ENCODE measurements around the gene RTL1. TPM values are rescaled to one million over a fixed set of nuclear protein-coding genes. Genes with fewer than 3 reads are reported as not detected.

Gene RTL1
- total and polyA plus RNA-seq, 2 of the 13 experiments (the other 11 are each of a cell fraction or from before 2014, with no cell fraction given), result not detected

DNA sequence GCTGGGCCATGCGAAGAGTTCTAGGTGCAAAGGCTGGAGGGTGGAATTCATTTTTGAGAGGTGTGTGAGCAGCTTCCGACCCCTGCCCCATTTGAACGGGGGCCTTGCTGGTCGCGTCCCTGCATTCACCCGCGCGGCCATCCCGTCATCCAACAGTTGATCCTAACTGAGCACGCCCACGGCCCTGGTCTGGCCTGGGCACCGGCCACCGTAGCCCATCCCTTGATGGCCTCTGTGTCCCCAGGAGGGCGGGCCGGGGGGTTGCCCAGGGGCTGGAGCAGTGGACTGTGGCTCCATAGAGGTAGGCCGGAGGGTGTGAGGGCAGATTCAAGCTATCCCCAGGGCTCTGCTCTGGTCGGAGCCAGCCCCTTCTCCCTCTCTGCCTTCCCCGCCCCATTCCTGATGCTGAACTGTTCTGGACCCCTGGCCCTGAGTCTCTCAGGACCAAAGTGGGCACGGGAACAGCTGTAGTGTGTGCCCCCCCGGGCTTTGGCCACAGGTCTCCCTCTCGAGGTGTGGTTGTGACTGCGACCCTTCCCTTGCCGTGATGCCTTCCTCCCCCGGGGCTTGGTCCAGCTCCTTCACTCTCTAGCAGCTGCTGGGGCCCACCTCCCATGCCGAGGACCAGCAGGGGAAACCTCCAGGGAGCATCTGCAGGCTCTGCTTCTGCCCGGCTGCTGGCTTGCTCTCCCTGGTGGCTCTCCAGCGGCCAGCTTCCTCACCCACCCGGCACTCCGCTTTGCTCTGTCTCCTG lies 68.6 kb downstream of the RTL1 start (continued):
- TF ChIP-seq MIER3 (CRISPR knock-in tag; IDR thresholded peaks at IDR 0.05; ENCODE audit: borderline replicate concordance) (no peak), ELF4 (CRISPR knock-in tag; IDR thresholded peaks at IDR 0.05; ENCODE audit: borderline replicate concordance) (no peak), HOXA7 (CRISPR knock-in tag; IDR thresholded peaks at IDR 0.05) (no peak), POLR2G (IDR thresholded peaks at IDR 0.05; ENCODE audit: low read depth, low read length) (no peak)

DNA sequence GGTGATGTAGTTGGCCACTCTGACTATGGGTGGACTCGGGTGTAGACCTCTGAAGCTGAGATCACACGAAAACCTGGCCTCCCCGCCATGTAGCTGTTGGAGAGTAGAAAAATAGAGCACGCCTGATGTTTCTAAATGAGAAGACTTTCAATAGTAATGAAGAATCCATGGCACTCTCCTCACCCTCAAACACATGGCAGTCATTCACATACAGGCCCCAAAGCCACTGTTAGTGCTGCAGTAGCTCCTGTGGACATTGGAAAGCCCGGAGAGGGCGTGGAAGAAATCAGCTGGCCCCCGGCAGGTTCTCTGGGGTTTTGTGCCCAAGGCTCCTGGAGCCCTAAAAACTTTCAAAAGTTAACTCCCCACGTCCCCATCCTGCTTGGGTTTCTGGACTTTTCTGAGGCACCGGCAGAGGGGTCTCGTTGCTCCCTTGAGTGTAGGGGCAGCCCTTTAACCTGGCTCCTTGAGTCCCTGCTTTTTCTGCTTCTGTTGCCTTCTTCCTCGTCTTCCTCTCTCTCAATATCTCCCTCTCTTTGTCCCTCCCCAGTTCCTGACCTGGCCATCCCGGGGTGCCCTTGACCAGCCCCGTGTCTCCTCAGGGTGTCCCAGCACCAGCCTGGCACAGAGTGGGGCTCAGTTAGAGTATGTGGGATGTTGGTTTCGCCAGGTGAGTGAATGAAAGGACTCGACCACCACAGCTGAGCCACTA lies 69.3 kb downstream of the RTL1 start:
- ATAC-seq, result no peak
- H3K9ac ChIP-seq (ENCODE audit: insufficient read depth, low read depth, low read length), result no peak overlapping the region
- no peaks in the 10 kb centered on the region for H3K27me3 ChIP-seq (ENCODE audit: control insufficient read depth in 1 of 2, insufficient read depth in 2 of 2, low read length in 2 of 2)
- POLR2A ChIA-PET, result no interaction called here
- no peak for DNase-seq (ENCODE audit: low spot score)
- intact Hi-C loops (cut with micrococcal nuclease; ENCODE audit: unreplicated experiment) (no loop called here), in situ Hi-C loops (cut with HindIII; ENCODE audit: extremely low pct_ligation_motif_present, low pct_unique_long_range_greater_than_20kb) (no loop called here)
- no peaks in the 10 kb centered on the region for H3K79me2 ChIP-seq (ENCODE audit: insufficient read depth, low read length)
- no peaks in the 10 kb centered on the region for H3K36me3 ChIP-seq (replicated peaks in 1 of 2; ENCODE audit: control insufficient read depth in 1 of 2, insufficient read depth in 2 of 2, low read length in 2 of 2)
- H2AFZ ChIP-seq (ENCODE audit: low read length), result no peak overlapping the region
- peaks cover 54% of the 10 kb centered on the region for H3K4me1 ChIP-seq (ENCODE audit: insufficient read depth, low read length)
- no peak for FAIRE-seq
- no peak overlapping the region for H3K27ac ChIP-seq (ENCODE audit: extremely low read length, insufficient read depth, low read length)
- CTCF ChIA-PET (ENCODE audit: low intra/inter-chr PET ratio, low total read pairs), result no interaction called here
- no TSS peak for BruUV-seq (replicated peaks)
- no peaks in the 10 kb centered on the region for H3K9me3 ChIP-seq (ENCODE audit: low read length)
- no peak overlapping the region for H3K4me3 ChIP-seq (replicated peaks in 1 of 3; ENCODE audit: insufficient read depth in 1 of 3, low read depth in 2 of 3, low read length in 3 of 3)
- H3K4me2 ChIP-seq (ENCODE audit: low read depth, low read length), result no peak overlapping the region
- no peaks in the 10 kb centered on the region for H4K20me1 ChIP-seq (ENCODE audit: insufficient read depth, low read length)
- 87% methylated on average over 15 of the region's 15 CpGs for WGBS (ENCODE audit: low lambda C conversion rate)
- no peak for TF ChIP-seq TBL1XR1 (IDR thresholded peaks at IDR 0.05; ENCODE audit: borderline replicate concordance, low read length, partially characterized antibody)
- TF ChIP-seq TBP (CRISPR knock-in tag; IDR thresholded peaks at IDR 0.05), result no peak
- TF ChIP-seq KDM6A (CRISPR knock-in tag; IDR thresholded peaks at IDR 0.05; ENCODE audit: low read depth), result no peak
- TF ChIP-seq, protein P1, sequence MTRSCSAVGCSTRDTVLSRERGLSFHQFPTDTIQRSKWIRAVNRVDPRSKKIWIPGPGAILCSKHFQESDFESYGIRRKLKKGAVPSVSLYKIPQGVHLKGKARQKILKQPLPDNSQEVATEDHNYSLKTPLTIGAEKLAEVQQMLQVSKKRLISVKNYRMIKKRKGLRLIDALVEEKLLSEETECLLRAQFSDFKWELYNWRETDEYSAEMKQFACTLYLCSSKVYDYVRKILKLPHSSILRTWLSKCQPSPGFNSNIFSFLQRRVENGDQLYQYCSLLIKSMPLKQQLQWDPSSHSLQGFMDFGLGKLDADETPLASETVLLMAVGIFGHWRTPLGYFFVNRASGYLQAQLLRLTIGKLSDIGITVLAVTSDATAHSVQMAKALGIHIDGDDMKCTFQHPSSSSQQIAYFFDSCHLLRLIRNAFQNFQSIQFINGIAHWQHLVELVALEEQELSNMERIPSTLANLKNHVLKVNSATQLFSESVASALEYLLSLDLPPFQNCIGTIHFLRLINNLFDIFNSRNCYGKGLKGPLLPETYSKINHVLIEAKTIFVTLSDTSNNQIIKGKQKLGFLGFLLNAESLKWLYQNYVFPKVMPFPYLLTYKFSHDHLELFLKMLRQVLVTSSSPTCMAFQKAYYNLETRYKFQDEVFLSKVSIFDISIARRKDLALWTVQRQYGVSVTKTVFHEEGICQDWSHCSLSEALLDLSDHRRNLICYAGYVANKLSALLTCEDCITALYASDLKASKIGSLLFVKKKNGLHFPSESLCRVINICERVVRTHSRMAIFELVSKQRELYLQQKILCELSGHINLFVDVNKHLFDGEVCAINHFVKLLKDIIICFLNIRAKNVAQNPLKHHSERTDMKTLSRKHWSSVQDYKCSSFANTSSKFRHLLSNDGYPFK (CRISPR knock-in tag; IDR thresholded peaks at IDR 0.05; ENCODE audit: borderline replicate concordance), result no peak
- TF ChIP-seq POLR2A (IDR thresholded peaks at IDR 0.05; ENCODE audit: insufficient read depth in 1 of 2, low read depth in 2 of 2, low read length in 2 of 2), result no peak
- TF ChIP-seq ZNF83 (CRISPR knock-in tag; IDR thresholded peaks at IDR 0.05; ENCODE audit: borderline replicate concordance), result no peak
- TF ChIP-seq ZNF446 (CRISPR knock-in tag; IDR thresholded peaks at IDR 0.05), result no peak
- TF ChIP-seq, protein P2, sequence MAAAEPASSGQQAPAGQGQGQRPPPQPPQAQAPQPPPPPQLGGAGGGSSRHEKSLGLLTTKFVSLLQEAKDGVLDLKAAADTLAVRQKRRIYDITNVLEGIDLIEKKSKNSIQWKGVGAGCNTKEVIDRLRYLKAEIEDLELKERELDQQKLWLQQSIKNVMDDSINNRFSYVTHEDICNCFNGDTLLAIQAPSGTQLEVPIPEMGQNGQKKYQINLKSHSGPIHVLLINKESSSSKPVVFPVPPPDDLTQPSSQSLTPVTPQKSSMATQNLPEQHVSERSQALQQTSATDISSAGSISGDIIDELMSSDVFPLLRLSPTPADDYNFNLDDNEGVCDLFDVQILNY (CRISPR knock-in tag; conservative IDR thresholded peaks at IDR 0.05), result no peak
- no peak for TF ChIP-seq ZNF383 (CRISPR knock-in tag; IDR thresholded peaks at IDR 0.05; ENCODE audit: borderline replicate concordance)
- no peak for TF ChIP-seq ARNTL (CRISPR knock-in tag; IDR thresholded peaks at IDR 0.05)
- TF ChIP-seq SETDB1 (CRISPR knock-in tag; IDR thresholded peaks at IDR 0.05; ENCODE audit: borderline replicate concordance), result no peak
- TF ChIP-seq, protein P3, sequence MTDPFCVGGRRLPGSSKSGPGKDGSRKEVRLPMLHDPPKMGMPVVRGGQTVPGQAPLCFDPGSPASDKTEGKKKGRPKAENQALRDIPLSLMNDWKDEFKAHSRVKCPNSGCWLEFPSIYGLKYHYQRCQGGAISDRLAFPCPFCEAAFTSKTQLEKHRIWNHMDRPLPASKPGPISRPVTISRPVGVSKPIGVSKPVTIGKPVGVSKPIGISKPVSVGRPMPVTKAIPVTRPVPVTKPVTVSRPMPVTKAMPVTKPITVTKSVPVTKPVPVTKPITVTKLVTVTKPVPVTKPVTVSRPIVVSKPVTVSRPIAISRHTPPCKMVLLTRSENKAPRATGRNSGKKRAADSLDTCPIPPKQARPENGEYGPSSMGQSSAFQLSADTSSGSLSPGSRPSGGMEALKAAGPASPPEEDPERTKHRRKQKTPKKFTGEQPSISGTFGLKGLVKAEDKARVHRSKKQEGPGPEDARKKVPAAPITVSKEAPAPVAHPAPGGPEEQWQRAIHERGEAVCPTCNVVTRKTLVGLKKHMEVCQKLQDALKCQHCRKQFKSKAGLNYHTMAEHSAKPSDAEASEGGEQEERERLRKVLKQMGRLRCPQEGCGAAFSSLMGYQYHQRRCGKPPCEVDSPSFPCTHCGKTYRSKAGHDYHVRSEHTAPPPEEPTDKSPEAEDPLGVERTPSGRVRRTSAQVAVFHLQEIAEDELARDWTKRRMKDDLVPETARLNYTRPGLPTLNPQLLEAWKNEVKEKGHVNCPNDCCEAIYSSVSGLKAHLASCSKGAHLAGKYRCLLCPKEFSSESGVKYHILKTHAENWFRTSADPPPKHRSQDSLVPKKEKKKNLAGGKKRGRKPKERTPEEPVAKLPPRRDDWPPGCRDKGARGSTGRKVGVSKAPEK (CRISPR knock-in tag; IDR thresholded peaks at IDR 0.05; ENCODE audit: borderline replicate concordance), result no peak
